Fibroblast of mammary gland (primary cell): ENCODE measurements around the gene LRRC23.

Experiments used
- DNase-seq: peaks from one replicate; pipeline ENCODE4 v3.0.0-alpha.2; 2010; ENCODE audit warnings: low read depth
- H3K4me3 ChIP-seq: 2 replicates; pipeline ENCODE4 v1.5.1; 2011; ENCODE audit warnings: low read depth, mild to moderate bottlenecking, low read length, moderate library complexity; ENCODE audit not compliant: control insufficient read depth
- CTCF ChIP-seq: conservative IDR thresholded peaks from 2 replicates; pipeline ENCODE4 v1.5.1; 2011; ENCODE audit warnings: low read depth, low read length, inconsistent platforms; ENCODE audit not compliant: control insufficient read depth, insufficient read depth

LRRC23 gene

GRCh38 chr12:6941267-6941666, 36.6 kb downstream of the LRRC23 start:
- no peak for TF ChIP-seq CTCF
- DNase-seq = no peak
- H3K4me3 ChIP-seq = no peak overlapping the region

- TF ChIP-seq CTCF = no peak
- no peak overlapping the region for H3K4me3 ChIP-seq
- no peak for DNase-seq
These were observed 37.2 kb downstream of the LRRC23 start for GRCh38 chr12:6941782-6942181.

GRCh38 chr12:6942331-6942665, 37.7 kb downstream of the LRRC23 start:
- no peak overlapping the region for H3K4me3 ChIP-seq
- DNase-seq = no peak
- TF ChIP-seq CTCF = no peak

- peak overlapping the region; percentile 82 for H3K4me3 ChIP-seq
- DNase-seq = peak; percentile 95
- no peak for TF ChIP-seq CTCF
These were observed 38.7 kb downstream of the LRRC23 start for GRCh38 chr12:6943389-6943721.

- peak within 1 kb of the TSS; percentile 82 for H3K4me3 ChIP-seq
- no peak for TF ChIP-seq CTCF
- DNase-seq = peak; percentile 93
These were observed 39.2 kb downstream of the LRRC23 start, which contains the start of the genes C12orf57 and RNU7-1 for GRCh38 chr12:6943722-6944380. Gene C12orf57, plus strand, starts transcription at chr12:6944022. Its CDS starts 100 bp downstream, at chr12:6944122. Gene RNU7-1, plus strand, starts transcription at chr12:6943816.

- peak overlapping the region; percentile 82 for H3K4me3 ChIP-seq
- peak; percentile 91 for DNase-seq
- peak; percentile 84 for TF ChIP-seq CTCF
These were observed 40.0 kb downstream of the LRRC23 start for GRCh38 chr12:6944381-6945186.
